Hepatocyte (in vitro differentiated cells): ENCODE results near the gene PRR14L.
"Not testable (repeated sequence)": the region's sequence is repeated elsewhere in the genome, so short reads cannot be mapped to it uniquely, and the experiment has no call there.

Experiments
- CTCF ChIP-seq: fragments of 200-600 bp; sonication (generic); IDR thresholded peaks from 2 replicates; pipeline ENCODE4 v1.5.1; 2016; ENCODE audit warnings: antibody characterized with exemption, mild to moderate bottlenecking; ENCODE audit not compliant: poor library complexity
- EZH2 ChIP-seq: fragments of 200-600 bp; sonication (generic); IDR thresholded peaks from 2 replicates; pipeline ENCODE4 v1.6.1; 2016; ENCODE audit warnings: antibody characterized with exemption, mild to moderate bottlenecking, borderline replicate concordance
- EZH2phosphoT487 ChIP-seq: fragments of 200-600 bp; sonication (generic); IDR thresholded peaks from one replicate; pipeline ENCODE4 v1.6.1; 2018; ENCODE audit warnings: antibody characterized with exemption, mild to moderate bottlenecking, low read depth, moderate library complexity; ENCODE audit not compliant: unreplicated experiment, severe bottlenecking

GRCh38 chr22:31758860-31759259 lies 8.9 kb upstream of the PRR14L start:
- TF ChIP-seq CTCF, EZH2, EZH2phosphoT487: not testable (repeated sequence)
